HepG2 (cell line): Measurements from ENCODE around the gene CDH23. TPM values are rescaled to one million over a fixed set of nuclear protein-coding genes. Genes with fewer than 3 reads are reported as not detected.

Experiments
- ATAC-seq: fragments of 200-7000 bp; cut with Tn5 transposase; 3 replicates; pipeline ENCODE4 v1.9.1; 2020; ENCODE audit warnings: mild to moderate bottlenecking, moderate library complexity
- BruUV-seq: library from RNA; stranded (reverse); fragments of 400-500 nt; replicated peaks from 2 replicates; lab custom pipeline; 2021; lab: Mats Ljungman, UMichigan
- CTCF ChIA-PET: fragments of 300-600 bp; formaldehyde crosslinking; extraction: SDS; loops from one replicate; lab custom pipeline; 2021; ENCODE audit warnings: low total read pairs, inconsistent platforms, low intra/inter-chr PET ratio; lab: Yijun Ruan, JAX
- POLR2A ChIA-PET: fragments of 350-600 bp; sonication (Branson Sonifier 250); formaldehyde crosslinking; loops from one replicate; lab custom pipeline; 2020; ENCODE audit warnings: antibody characterized with exemption, inconsistent platforms; lab: Yijun Ruan, JAX
- DNase-seq: peaks from one replicate; pipeline ENCODE4 v3.0.0-alpha.2; 2015; ENCODE audit warnings: low spot score
- FAIRE-seq: peaks from 3 replicates; lab custom pipeline; 2011; peaks lifted over from hg19 to GRCh38; lab: Jason Lieb, UNC
- H2AFZ ChIP-seq: one replicate; pipeline ENCODE4 v1.6.1; 2011; ENCODE audit warnings: low read length, inconsistent platforms
- H3K27ac ChIP-seq: fragments of 300-600 bp; 3 replicates; pipeline ENCODE4 v1.8.0; 2011; ENCODE audit warnings: mixed run types, mild to moderate bottlenecking, mixed read lengths, low read length, inconsistent platforms; ENCODE audit not compliant: insufficient read depth; ENCODE audit errors: extremely low read length
- H3K27me3 ChIP-seq, 2 experiments: fragments of 200-600 bp in 1 of 2; 2 replicates in 1 of 2; 3 replicates in 1 of 2; pipeline versions ENCODE4 v1.6.0 to v1.8.0; 2011; ENCODE audit warnings: low read length in 2 of 2, mild to moderate bottlenecking in 2 of 2, moderate library complexity in 2 of 2, inconsistent platforms in 1 of 2; ENCODE audit not compliant: insufficient read depth in 2 of 2, control insufficient read depth in 1 of 2
- H3K36me3 ChIP-seq, 2 experiments: fragments of 200-600 bp in 1 of 2; replicated peaks in 1 of 2; 2 replicates in 1 of 2; 3 replicates in 1 of 2; pipeline versions ENCODE4 v1.5.1 to v1.8.0; 2011; ENCODE audit warnings: low read length in 2 of 2, inconsistent platforms in 1 of 2; ENCODE audit not compliant: insufficient read depth in 2 of 2, control insufficient read depth in 1 of 2
- H3K4me1 ChIP-seq: 2 replicates; pipeline ENCODE4 v1.5.1; 2012; ENCODE audit warnings: low read length, inconsistent platforms; ENCODE audit not compliant: insufficient read depth
- H3K4me2 ChIP-seq: 2 replicates; pipeline ENCODE4 v1.6.0; 2011; ENCODE audit warnings: low read depth, low read length, inconsistent platforms
- H3K4me3 ChIP-seq, 3 experiments: fragments of 200-600 bp in 1 of 3; sonication (generic), shearing (Covaris generic) in 1 of 3; replicated peaks in 1 of 3; 2 replicates each; pipeline ENCODE4 v1.5.1; 2011 to 2016; ENCODE audit warnings: low read length in 3 of 3, inconsistent platforms in 2 of 3, low read depth in 2 of 3, mild to moderate bottlenecking in 2 of 3, control low read depth in 1 of 3, mixed read lengths in 1 of 3; ENCODE audit not compliant: insufficient read depth in 1 of 3
- H3K79me2 ChIP-seq: one replicate; pipeline ENCODE4 v1.6.1; 2011; ENCODE audit warnings: low read length, inconsistent platforms; ENCODE audit not compliant: insufficient read depth
- H3K9ac ChIP-seq: 2 replicates; pipeline ENCODE4 v1.6.0; 2011; ENCODE audit warnings: mild to moderate bottlenecking, low read depth, low read length, inconsistent platforms; ENCODE audit not compliant: insufficient read depth
- H3K9me3 ChIP-seq: 2 replicates; pipeline ENCODE4 v1.5.1; 2012; ENCODE audit warnings: mild to moderate bottlenecking, low read length
- H4K20me1 ChIP-seq: 2 replicates; pipeline ENCODE4 v1.6.0; 2011; ENCODE audit warnings: inconsistent platforms, mild to moderate bottlenecking, low read length, moderate library complexity; ENCODE audit not compliant: insufficient read depth
- ARHGAP35 ChIP-seq: sonication (generic); formaldehyde crosslinking; IDR thresholded peaks from 2 replicates; pipeline ENCODE4 v1.9.0; 2022; ENCODE audit warnings: mild to moderate bottlenecking, inconsistent platforms, moderate library complexity, missing genetic modification reagents, borderline replicate concordance
- ARNTL ChIP-seq: sonication (generic); formaldehyde crosslinking; IDR thresholded peaks from 2 replicates; pipeline ENCODE4 v1.4.0; 2020; ENCODE audit warnings: mild to moderate bottlenecking, missing genetic modification reagents
- HES4 ChIP-seq: sonication (generic); formaldehyde crosslinking; IDR thresholded peaks from 2 replicates; pipeline ENCODE4 v1.9.0; 2021; ENCODE audit warnings: mild to moderate bottlenecking, missing genetic modification reagents, borderline replicate concordance
- ISL2 ChIP-seq: sonication (generic); formaldehyde crosslinking; IDR thresholded peaks from 2 replicates; pipeline ENCODE4 v1.5.0; 2020; ENCODE audit warnings: missing genetic modification reagents
- KLF6 ChIP-seq: IDR thresholded peaks from 2 replicates; pipeline ENCODE4 v1.8.0; 2016; ENCODE audit warnings: missing biosample characterization, missing genetic modification reagents
- MNT ChIP-seq: fragments of 450-650 bp; IDR thresholded peaks from 2 replicates; pipeline ENCODE4 v1.6.1; 2016
- NCOA5 ChIP-seq: sonication (generic); formaldehyde crosslinking; IDR thresholded peaks from 2 replicates; pipeline ENCODE4 v1.4.0; 2020; ENCODE audit warnings: missing genetic modification reagents
- NR0B2 ChIP-seq: sonication (generic); formaldehyde crosslinking; IDR thresholded peaks from 2 replicates; pipeline ENCODE4 v1.4.0; 2020; ENCODE audit warnings: mild to moderate bottlenecking, missing genetic modification reagents
- PATZ1 ChIP-seq: sonication (generic); formaldehyde crosslinking; IDR thresholded peaks from 2 replicates; pipeline ENCODE4 v1.4.0; 2020; ENCODE audit warnings: missing genetic modification reagents
- SMARCE1 ChIP-seq: fragments of 450-650 bp; IDR thresholded peaks from 2 replicates; pipeline ENCODE4 v1.6.1; 2017; ENCODE audit warnings: borderline replicate concordance
- ZHX1 ChIP-seq: sonication (generic); formaldehyde crosslinking; IDR thresholded peaks from 2 replicates; pipeline ENCODE4 v1.8.1; 2022; ENCODE audit warnings: low read depth, mild to moderate bottlenecking, missing genetic modification reagents
- ZNF746 ChIP-seq: sonication (generic); formaldehyde crosslinking; IDR thresholded peaks from 2 replicates; pipeline ENCODE4 v1.8.0; 2022; ENCODE audit warnings: mild to moderate bottlenecking, missing genetic modification reagents
- WGBS: methylation state at CpG from one replicate; pipeline ENCODE4 v1.1.6; 2017; ENCODE audit warnings: low lambda C conversion rate; 5-methylcytosine and 5-hydroxymethylcytosine counted together
- in situ Hi-C: cut with HindIII; loops from 2 replicates; pipeline ENCODE4 v1.10.0; 2017; ENCODE audit warnings: low pct_unique_long_range_greater_than_20kb; ENCODE audit not compliant: extremely low pct_ligation_motif_present
- intact Hi-C: fragments of 100-400 bp; cut with micrococcal nuclease; formaldehyde crosslinking; loops from one replicate; pipeline ENCODE4 v1.10.0; 2022; ENCODE audit not compliant: unreplicated experiment
- polyA plus RNA-seq, 8 experiments: library from polyadenylated mRNA; depleted of rRNA in 3 of 8; stranded (reverse) in 7 of 8; unstranded in 1 of 8; fragments of >200 nt; fragmentation: Illumina TruSeq in 4 of 8; extraction: Trizol in 4 of 8; gene quantifications; 2 replicates each; pipeline versions ENCODE4 v1.2.1 to v1.2.3, GENCODE V29; 2011 to 2016; ENCODE audit warnings: low read depth in 4 of 8, missing spikeins in 1 of 8, mixed read lengths in 1 of 8; ENCODE audit not compliant: insufficient read depth in 1 of 8
- total RNA-seq, 5 experiments: library from RNA; depleted of rRNA; stranded (reverse); fragments of >200 nt; fragmentation: Illumina TruSeq; extraction: Trizol; gene quantifications; 2 replicates each; pipeline ENCODE4 v1.2.3, GENCODE V29; 2016; ENCODE audit warnings: low read depth in 1 of 5
- TF ChIP-seq, protein P1 (sequence below): sonication (generic); formaldehyde crosslinking; IDR thresholded peaks from 2 replicates; pipeline ENCODE4 v1.4.0; 2020; ENCODE audit warnings: missing genetic modification reagents, low read depth, mild to moderate bottlenecking, borderline replicate concordance

The CDH23 gene
- total and polyA plus RNA-seq, 2 of the 13 experiments (the other 11 are each of a cell fraction or from before 2014, with no cell fraction given), result 0.13 TPM; not detected in 1

DNA sequence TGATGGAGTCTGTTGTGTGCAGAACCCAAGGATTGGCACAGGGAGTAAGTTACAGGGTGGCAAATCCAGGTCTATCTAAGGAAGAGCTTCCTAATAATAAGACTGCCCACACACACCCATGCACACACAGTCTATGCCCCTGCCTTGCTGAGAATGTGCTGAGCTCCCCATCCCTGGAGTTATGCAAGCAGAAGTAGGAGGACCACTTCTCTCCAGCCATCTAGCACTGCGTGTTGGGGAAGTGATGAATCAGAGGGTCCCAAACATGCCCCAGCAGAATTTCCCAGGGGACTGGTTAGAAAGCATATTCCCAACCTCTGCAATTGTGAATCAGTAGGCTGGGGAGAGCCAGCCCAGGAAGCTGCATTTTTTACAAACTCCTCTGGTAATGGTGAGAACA, 117.2 kb downstream of the CDH23 start:
- POLR2A ChIA-PET, result no interaction called here
- BruUV-seq, result no TSS peak
- WGBS, result 0% methylated on average over 1 of the region's 1 CpG
- Histone ChIP-seq H4K20me1 (no peaks in the 10 kb centered on the region), H3K27me3 (peaks cover 2 to 4% of the 10 kb centered on the region in 2 experiments; a peak in 2 of 5 replicates), H3K27ac (no peak overlapping the region), H3K9me3 (no peaks in the 10 kb centered on the region), H3K4me2 (no peak overlapping the region), H3K4me1 (peaks cover 10% of the 10 kb centered on the region), H3K4me3 (no peak overlapping the region), H3K9ac (no peak overlapping the region), H3K36me3 (no peaks in the 10 kb centered on the region), H2AFZ (no peak overlapping the region), H3K79me2 (no peaks in the 10 kb centered on the region)
- CTCF ChIA-PET, result no interaction called here
- ATAC-seq (no peak), DNase-seq (no peak), FAIRE-seq (no peak)
- intact Hi-C loops (no loop called here), in situ Hi-C loops (no loop called here)
- TF ChIP-seq NCOA5 (no peak), ARHGAP35 (no peak), HES4 (CRISPR knock-in tag) (no peak), KLF6 (CRISPR knock-in tag) (no peak), NR0B2 (CRISPR knock-in tag) (no peak), ISL2 (CRISPR knock-in tag) (no peak), PATZ1 (CRISPR knock-in tag) (no peak), ZNF746 (CRISPR knock-in tag) (no peak), ZHX1 (CRISPR knock-in tag) (no peak), ARNTL (CRISPR knock-in tag) (no peak), SMARCE1 (no peak), MNT (no peak)
- TF ChIP-seq, protein P1, sequence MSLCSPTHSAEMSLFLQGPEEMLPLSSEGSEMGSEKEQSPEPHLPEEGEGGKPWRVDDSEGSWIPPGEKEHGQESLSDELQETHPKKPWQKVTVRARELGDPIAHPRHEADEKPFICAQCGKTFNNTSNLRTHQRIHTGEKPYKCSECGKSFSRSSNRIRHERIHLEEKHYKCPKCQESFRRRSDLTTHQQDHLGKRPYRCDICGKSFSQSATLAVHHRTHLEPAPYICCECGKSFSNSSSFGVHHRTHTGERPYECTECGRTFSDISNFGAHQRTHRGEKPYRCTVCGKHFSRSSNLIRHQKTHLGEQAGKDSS (CRISPR knock-in tag), result no peak
